NB4 (cell line): ENCODE measurements around the gene ZBTB20.

ENCODE experiments used
- DNase-seq: peaks from one replicate; pipeline ENCODE4 v3.0.0; 2010; ENCODE audit warnings: low read depth
- H3K4me3 ChIP-seq: one replicate; pipeline ENCODE4 v1.5.1; 2011; ENCODE audit warnings: mild to moderate bottlenecking, low read depth, low read length, moderate library complexity
- MYC ChIP-seq: IDR thresholded peaks from 2 replicates; pipeline ENCODE4 v1.6.1; 2011; ENCODE audit warnings: low read depth, low read length
- POLR2A ChIP-seq: IDR thresholded peaks from 2 replicates; pipeline ENCODE4 v1.6.1; 2011; ENCODE audit warnings: mild to moderate bottlenecking; ENCODE audit not compliant: insufficient read length; ENCODE audit errors: extremely low read depth
- TF ChIP-seq, protein P1 (sequence below): IDR thresholded peaks from one replicate; pipeline ENCODE4 v1.5.1; 2012; ENCODE audit warnings: low read depth, low read length
- TF ChIP-seq, protein P2 (sequence below): IDR thresholded peaks from 2 replicates; pipeline ENCODE4 v1.6.1; 2011; ENCODE audit warnings: low read depth, low read length

Gene ZBTB20

DNA sequence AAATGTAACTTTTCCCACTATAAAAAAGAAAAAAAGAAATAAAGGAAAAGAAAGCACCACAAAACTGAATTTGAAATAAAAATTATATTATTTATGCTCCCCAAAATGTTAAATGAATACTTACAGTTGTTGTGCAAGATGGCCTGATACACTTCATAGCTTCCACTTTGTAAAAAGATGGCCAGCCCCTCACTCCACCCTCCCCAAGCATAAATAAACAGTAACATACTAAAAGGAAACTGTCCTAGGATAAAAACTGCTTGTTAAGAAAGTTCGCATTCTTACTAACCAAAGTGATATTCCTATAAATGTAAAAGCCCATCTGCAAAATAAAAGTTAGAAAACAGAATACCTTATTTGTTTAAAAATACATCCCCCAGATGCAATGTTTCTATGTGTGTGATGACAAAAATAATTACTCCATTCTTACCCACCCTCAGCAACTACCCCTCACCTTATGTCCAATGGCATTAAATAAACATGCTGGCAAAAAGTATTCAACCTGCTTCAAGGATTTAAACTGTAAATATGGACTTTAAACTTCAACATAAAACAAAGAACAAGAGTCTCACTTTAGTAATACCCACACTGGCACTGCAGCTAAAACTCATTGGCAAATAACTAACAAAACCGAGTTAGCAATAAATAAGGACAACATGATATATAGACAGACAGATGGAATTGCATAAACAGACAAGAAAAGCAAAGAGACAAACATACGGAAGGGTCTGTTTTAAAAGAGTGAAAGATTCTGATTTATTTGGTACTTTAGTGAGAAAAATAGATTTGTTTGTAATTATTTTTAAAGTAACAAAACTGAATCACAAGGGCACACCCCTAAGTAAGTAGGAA is 47.7 kb downstream of the ZBTB20 start:
- no peak overlapping the region for H3K4me3 ChIP-seq
- no peak for TF ChIP-seq MYC
- TF ChIP-seq POLR2A = no peak
- TF ChIP-seq, protein P1, sequence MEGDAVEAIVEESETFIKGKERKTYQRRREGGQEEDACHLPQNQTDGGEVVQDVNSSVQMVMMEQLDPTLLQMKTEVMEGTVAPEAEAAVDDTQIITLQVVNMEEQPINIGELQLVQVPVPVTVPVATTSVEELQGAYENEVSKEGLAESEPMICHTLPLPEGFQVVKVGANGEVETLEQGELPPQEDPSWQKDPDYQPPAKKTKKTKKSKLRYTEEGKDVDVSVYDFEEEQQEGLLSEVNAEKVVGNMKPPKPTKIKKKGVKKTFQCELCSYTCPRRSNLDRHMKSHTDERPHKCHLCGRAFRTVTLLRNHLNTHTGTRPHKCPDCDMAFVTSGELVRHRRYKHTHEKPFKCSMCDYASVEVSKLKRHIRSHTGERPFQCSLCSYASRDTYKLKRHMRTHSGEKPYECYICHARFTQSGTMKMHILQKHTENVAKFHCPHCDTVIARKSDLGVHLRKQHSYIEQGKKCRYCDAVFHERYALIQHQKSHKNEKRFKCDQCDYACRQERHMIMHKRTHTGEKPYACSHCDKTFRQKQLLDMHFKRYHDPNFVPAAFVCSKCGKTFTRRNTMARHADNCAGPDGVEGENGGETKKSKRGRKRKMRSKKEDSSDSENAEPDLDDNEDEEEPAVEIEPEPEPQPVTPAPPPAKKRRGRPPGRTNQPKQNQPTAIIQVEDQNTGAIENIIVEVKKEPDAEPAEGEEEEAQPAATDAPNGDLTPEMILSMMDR = no peak
- TF ChIP-seq, protein P2, sequence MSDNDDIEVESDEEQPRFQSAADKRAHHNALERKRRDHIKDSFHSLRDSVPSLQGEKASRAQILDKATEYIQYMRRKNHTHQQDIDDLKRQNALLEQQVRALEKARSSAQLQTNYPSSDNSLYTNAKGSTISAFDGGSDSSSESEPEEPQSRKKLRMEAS = no peak
- DNase-seq = no peak

DNA sequence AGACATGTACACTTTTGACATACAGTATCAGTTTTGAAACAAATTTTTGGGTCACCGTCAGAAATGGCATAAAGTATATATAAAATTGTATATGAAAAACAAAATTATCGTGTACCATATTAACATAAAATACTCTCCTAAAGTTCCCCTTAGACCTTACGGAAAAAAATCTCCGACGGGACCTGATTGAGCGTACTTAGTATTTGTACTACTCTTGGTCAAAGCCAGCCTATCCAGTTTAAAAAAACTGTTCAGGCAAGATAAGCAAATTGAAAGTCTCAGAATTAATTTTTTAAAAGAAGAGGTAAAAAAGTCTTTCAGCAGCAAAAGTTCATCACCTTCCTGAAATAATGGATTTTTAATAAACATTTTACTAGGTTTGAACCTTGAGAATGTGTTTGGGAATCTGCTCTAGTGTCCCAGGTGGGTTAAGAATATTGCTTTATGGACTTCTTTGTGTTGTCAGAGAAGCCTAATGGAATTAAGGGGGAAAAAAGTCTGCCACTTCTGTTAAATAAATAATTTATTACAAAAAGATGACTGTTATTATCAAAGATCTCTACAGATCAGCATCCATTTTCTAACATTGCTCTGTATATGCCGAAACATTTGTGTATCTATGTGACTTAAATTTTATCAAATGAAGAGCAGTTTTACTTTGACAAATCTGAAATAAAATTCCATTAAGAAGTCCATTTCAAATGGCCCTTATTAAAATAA is 48.6 kb downstream of the ZBTB20 start:
- no peak overlapping the region for H3K4me3 ChIP-seq
- DNase-seq = no peak
- TF ChIP-seq, protein P2 = no peak
- TF ChIP-seq, protein P1 = no peak
- no peak for TF ChIP-seq MYC
- no peak for TF ChIP-seq POLR2A

DNA sequence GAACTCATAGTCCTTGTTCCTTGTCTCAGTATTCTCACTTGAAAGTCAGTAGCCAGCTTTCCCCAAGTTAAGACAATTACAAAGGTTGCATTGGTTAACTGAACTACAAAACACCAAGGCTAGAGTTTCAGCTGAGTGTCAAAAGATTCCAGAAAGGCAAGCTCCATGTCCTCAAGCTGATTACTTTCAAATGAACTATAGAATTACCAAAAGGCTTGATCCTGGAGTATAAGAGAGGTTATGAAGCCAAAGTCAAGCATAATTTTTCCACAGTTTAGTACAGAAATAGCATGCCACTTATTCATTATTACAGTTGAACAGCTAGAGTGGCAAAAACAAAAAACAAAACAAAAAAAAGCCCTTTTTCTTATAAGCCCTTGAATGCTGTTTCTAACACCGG is 51.9 kb downstream of the ZBTB20 start:
- no peak for TF ChIP-seq MYC
- TF ChIP-seq, protein P2 = no peak
- TF ChIP-seq POLR2A = no peak
- TF ChIP-seq, protein P1 = no peak
- no peak overlapping the region for H3K4me3 ChIP-seq
- no peak for DNase-seq

DNA sequence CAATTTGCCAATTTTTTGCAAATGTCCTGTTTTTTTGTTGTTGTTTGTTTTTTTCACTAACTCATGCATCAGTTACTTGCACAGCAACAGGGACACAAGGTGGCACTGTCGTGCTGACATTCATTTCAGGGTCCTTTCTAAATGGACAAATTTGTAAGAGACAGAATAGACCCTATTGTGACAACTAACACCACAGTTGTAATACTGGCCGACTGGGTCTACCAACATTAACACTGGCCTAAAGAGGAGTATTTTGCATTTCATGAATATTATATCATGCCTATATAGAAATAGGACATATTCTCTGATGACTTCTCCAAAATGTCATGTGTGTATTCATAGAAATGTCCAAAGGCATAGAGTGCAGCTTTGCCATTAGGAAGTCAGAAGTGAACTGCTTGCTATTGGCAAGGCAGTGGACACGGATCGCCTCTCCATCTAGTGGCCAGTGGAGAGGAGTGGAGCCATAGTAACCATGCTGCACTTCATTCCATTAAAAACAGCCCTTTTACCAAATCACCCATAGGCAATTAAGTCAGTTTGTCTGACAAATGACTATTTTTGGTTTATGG is 54.8 kb downstream of the ZBTB20 start:
- DNase-seq = peak; percentile 57
- TF ChIP-seq MYC = no peak
- TF ChIP-seq, protein P1 = peak; percentile 50
- no peak overlapping the region for H3K4me3 ChIP-seq

DNA sequence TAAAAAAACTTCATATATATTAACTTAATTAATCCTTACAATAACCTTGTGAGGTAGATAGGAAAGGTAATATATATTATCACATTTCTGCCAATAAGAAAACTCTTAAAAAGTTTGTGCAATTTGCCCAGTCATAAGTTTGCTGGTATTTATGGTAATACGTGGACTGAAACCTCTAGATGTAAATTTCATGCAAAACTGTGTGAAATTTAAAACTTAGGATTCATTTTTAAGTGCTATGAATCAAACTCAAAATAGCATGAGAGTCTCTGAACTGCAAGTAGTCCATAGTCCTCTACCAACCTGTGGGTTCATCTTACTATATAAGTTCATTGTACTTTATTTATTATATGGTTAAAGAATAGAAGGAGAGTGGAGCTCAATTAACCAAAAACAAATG is 56.4 kb downstream of the ZBTB20 start:
- TF ChIP-seq POLR2A (no peak), MYC (no peak)
- TF ChIP-seq, protein P1 = no peak
- TF ChIP-seq, protein P2 = no peak
- no peak overlapping the region for H3K4me3 ChIP-seq
- DNase-seq = no peak
